IMR-90 (cell line): ENCODE measurements around the gene DTL. TPM values are rescaled to one million over a fixed set of nuclear protein-coding genes. Genes with fewer than 3 reads are reported as not detected.

Source experiments
- ATAC-seq: fragments of 200-7000 bp; cut with Tn5 transposase; 2 replicates; pipeline ENCODE4 v1.9.1; 2020; ENCODE audit warnings: low read depth, mild to moderate bottlenecking, moderate library complexity
- BruUV-seq: library from RNA; stranded (reverse); fragments of 400-500 nt; replicated peaks from 2 replicates; lab custom pipeline; 2021; lab: Mats Ljungman, UMichigan
- CTCF ChIA-PET: fragments of 300-600 bp; formaldehyde crosslinking; extraction: SDS; loops from one replicate; lab custom pipeline; 2021; ENCODE audit warnings: antibody characterized with exemption; lab: Yijun Ruan, JAX
- POLR2A ChIA-PET: fragments of 300-600 bp; sonication (Branson Sonifier 250); formaldehyde crosslinking; loops from one replicate; lab custom pipeline; 2022; ENCODE audit warnings: antibody characterized with exemption; ENCODE audit not compliant: unreplicated experiment; lab: Charles Lee
- DNase-seq: peaks from one replicate; pipeline ENCODE4 v3.0.0; 2013
- H2AFZ ChIP-seq: replicated peaks from 2 replicates; pipeline ENCODE3; 2013; ENCODE audit warnings: low read length, mild to moderate bottlenecking; ENCODE audit not compliant: poor library complexity
- H2AK5ac ChIP-seq: 2 replicates; pipeline ENCODE4 v1.6.1; 2013; ENCODE audit warnings: low read depth, low read length, inconsistent platforms
- H2AK9ac ChIP-seq: replicated peaks from 2 replicates; pipeline ENCODE3; 2013; ENCODE audit warnings: mild to moderate bottlenecking, low read depth, low read length, moderate library complexity; ENCODE audit not compliant: poor library complexity
- H2BK120ac ChIP-seq: 2 replicates; pipeline ENCODE4 v1.6.1; 2013; ENCODE audit warnings: low read depth, low read length, inconsistent platforms
- H2BK15ac ChIP-seq: 3 replicates; pipeline ENCODE4 v1.6.1; 2013; ENCODE audit warnings: low read depth, low read length, inconsistent platforms
- H2BK20ac ChIP-seq: 2 replicates; pipeline ENCODE4 v1.6.1; 2013; ENCODE audit warnings: low read depth, mild to moderate bottlenecking, inconsistent platforms, low read length, moderate library complexity
- H2BK5ac ChIP-seq: 2 replicates; pipeline ENCODE4 v1.6.1; 2013; ENCODE audit warnings: mild to moderate bottlenecking, low read depth, low read length, inconsistent platforms; ENCODE audit not compliant: poor library complexity, severe bottlenecking
- H3K14ac ChIP-seq: replicated peaks from 2 replicates; pipeline ENCODE4 v1.6.1; 2013; ENCODE audit warnings: low read depth, low read length, inconsistent platforms
- H3K18ac ChIP-seq: 2 replicates; pipeline ENCODE4 v1.6.1; 2013; ENCODE audit warnings: low read depth, low read length, control low read depth
- H3K23ac ChIP-seq: 2 replicates; pipeline ENCODE4 v1.6.1; 2013; ENCODE audit warnings: low read depth, low read length, inconsistent platforms
- H3K27ac ChIP-seq: 2 replicates; pipeline ENCODE4 v1.5.1; 2013; ENCODE audit warnings: mild to moderate bottlenecking, control low read depth, low read length; ENCODE audit not compliant: insufficient read depth
- H3K27me3 ChIP-seq: 2 replicates; pipeline ENCODE4 v1.6.1; 2013; ENCODE audit warnings: low read length; ENCODE audit not compliant: control insufficient read depth, insufficient read depth
- H3K36me3 ChIP-seq: 2 replicates; pipeline ENCODE4 v1.6.1; 2013; ENCODE audit warnings: low read length, mixed read lengths; ENCODE audit not compliant: control insufficient read depth, insufficient read depth
- H3K4ac ChIP-seq: 2 replicates; pipeline ENCODE4 v1.6.1; 2013; ENCODE audit warnings: low read depth, low read length, inconsistent platforms
- H3K4me1 ChIP-seq: 2 replicates; pipeline ENCODE4 v1.6.1; 2013; ENCODE audit warnings: low read length, mixed read lengths; ENCODE audit not compliant: control insufficient read depth, insufficient read depth
- H3K4me2 ChIP-seq: 2 replicates; pipeline ENCODE4 v1.6.1; 2013; ENCODE audit warnings: low read depth, mild to moderate bottlenecking, control low read depth, low read length, moderate library complexity
- H3K4me3 ChIP-seq: 2 replicates; pipeline ENCODE4 v1.5.1; 2013; ENCODE audit warnings: low read depth, mild to moderate bottlenecking, control low read depth, low read length, moderate library complexity; ENCODE audit not compliant: insufficient read depth
- H3K56ac ChIP-seq: 2 replicates; pipeline ENCODE4 v1.6.1; 2013; ENCODE audit warnings: low read length, inconsistent platforms; ENCODE audit not compliant: insufficient read depth; ENCODE audit errors: extremely low read depth
- H3K79me1 ChIP-seq, 2 experiments: 2 replicates each; pipeline ENCODE4 v1.6.1; 2013; ENCODE audit warnings: low read length in 2 of 2, inconsistent platforms in 1 of 2, low read depth in 1 of 2
- H3K9ac ChIP-seq: 2 replicates; pipeline ENCODE4 v1.6.1; 2013; ENCODE audit warnings: low read depth, low read length, control low read depth
- H3K9me1 ChIP-seq: 2 replicates; pipeline ENCODE4 v1.6.1; 2013; ENCODE audit warnings: low read length, inconsistent platforms; ENCODE audit not compliant: insufficient read depth
- H3K9me3 ChIP-seq: 2 replicates; pipeline ENCODE4 v1.6.1; 2013; ENCODE audit warnings: low read length; ENCODE audit not compliant: control insufficient read depth, insufficient read depth
- H4K20me1 ChIP-seq: 2 replicates; pipeline ENCODE4 v1.6.1; 2013; ENCODE audit warnings: low read length, inconsistent platforms; ENCODE audit not compliant: insufficient read depth
- H4K5ac ChIP-seq: 2 replicates; pipeline ENCODE4 v1.6.1; 2013; ENCODE audit warnings: mild to moderate bottlenecking, low read depth, low read length, control low read depth
- H4K8ac ChIP-seq, 2 experiments: 2 replicates each; pipeline ENCODE4 v1.6.1; 2013; ENCODE audit warnings: low read depth in 2 of 2, low read length in 2 of 2, control low read depth in 1 of 2, inconsistent platforms in 1 of 2
- H4K91ac ChIP-seq: 2 replicates; pipeline ENCODE4 v1.6.1; 2013; ENCODE audit warnings: low read depth, low read length, inconsistent platforms; ENCODE audit not compliant: insufficient read depth
- CEBPB ChIP-seq: IDR thresholded peaks from 2 replicates; pipeline ENCODE4 v1.6.1; 2012; ENCODE audit warnings: low read depth, low read length, improper control_type of control experiment
- CHD1 ChIP-seq: IDR thresholded peaks from 2 replicates; pipeline ENCODE4 v1.6.1; 2012; ENCODE audit warnings: low read depth, low read length, improper control_type of control experiment
- MAFK ChIP-seq: IDR thresholded peaks from 2 replicates; pipeline ENCODE4 v1.6.1; 2012; ENCODE audit warnings: low read depth, low read length, improper control_type of control experiment
- WGBS, 2 experiments: methylation state at CpG; one replicate each; pipeline versions ENCODE4 v1.1.5 to v1.1.7; 2013; ENCODE audit warnings: missing lambda C conversion rate in 2 of 2; ENCODE audit not compliant: insufficient read length in 1 of 2; ENCODE audit errors: extremely low coverage in 2 of 2; 5-methylcytosine and 5-hydroxymethylcytosine counted together
- dilution Hi-C: fragments of 300-500 bp; cut with HindIII; formaldehyde crosslinking; loops from one replicate; pipeline ENCODE4 v1.14.3; 2018; ENCODE audit warnings: low sequenced_read_pairs; ENCODE audit not compliant: unreplicated experiment
- in situ Hi-C: fragments of 300-500 bp; cut with MboI; formaldehyde crosslinking; loops from 3 replicates; pipeline ENCODE4 v1.14.3; 2019; ENCODE audit warnings: low sequenced_read_pairs, inconsistent platforms, mixed read lengths
- intact Hi-C: fragments of 100-400 bp; cut with micrococcal nuclease; formaldehyde crosslinking; loops from 2 replicates; pipeline ENCODE4 v1.10.0; 2022
- polyA plus RNA-seq, 3 experiments: library from polyadenylated mRNA; depleted of rRNA; stranded (reverse); fragments of >200 nt; gene quantifications; 2 replicates each; pipeline ENCODE4 v1.2.3, GENCODE V29; 2012; ENCODE audit warnings: low replicate concordance in 1 of 3
- total RNA-seq: library from RNA; depleted of rRNA; stranded (reverse); fragments of >200 nt; gene quantifications from 2 replicates; pipeline ENCODE4 v1.2.3, GENCODE V29; 2012

The DTL gene
- total and polyA plus RNA-seq, 2 of the 4 experiments (the other 2 are of a cell fraction), result 11.8 to 19.9 TPM

DNA sequence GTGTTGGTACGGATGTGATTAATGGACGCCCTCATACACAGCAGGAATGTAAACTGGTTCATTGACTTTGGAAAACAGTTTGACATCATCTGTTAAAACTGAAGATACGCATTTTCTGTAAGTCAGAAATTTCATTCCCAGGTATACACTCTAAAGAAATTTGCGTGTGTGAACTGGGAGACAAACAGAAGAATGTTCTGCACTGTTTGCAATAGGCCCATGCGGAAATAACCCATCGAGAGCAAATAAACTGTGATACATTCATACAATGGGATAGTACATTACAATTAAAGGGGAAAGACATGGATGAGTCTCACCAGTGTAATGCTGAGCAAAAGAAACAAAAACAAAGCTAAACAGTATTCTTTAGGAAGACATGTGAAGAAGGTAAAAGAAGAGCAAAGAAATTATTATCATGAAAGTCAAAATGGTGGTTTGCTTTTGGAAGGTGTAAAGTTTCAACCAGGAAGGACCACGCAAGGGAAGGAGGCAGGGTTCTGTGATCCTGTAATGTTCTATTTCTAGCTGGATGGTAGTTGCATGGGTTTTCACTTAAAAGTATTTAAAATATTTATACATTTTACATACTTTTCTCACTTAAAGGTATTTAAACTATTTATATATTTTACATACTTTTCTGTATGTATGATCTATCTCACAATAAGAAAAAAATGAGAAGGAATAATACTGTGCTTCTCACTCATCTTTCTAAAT, 30.5 kb upstream of the DTL start (continued):
- no peak for TF ChIP-seq CHD1

DNA sequence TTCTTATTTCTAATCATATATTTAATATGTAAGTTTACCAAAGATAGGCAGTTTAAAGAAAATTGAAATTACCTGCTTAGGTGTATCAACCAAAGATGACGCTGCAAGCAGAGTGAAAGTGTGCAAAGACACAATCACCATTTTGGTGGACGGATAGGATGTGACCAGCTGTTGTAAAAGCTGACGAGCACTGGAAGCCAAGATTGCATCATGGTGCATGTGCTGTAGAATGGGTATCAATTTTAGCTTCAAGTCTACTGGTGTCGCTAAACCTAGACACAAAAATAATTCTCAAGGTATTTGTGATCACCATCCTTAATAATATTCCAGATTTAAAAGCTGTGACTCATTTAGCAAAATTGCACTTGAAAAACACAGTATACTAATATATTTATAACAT, 28.4 kb upstream of the DTL start:
- Histone ChIP-seq H2AK5ac (no peak overlapping the region), H3K23ac (no peak overlapping the region), H3K9me3 (no peaks in the 10 kb centered on the region), H2AK9ac (no peak overlapping the region), H2BK5ac (no peak overlapping the region), H3K18ac (no peak overlapping the region), H3K27me3 (no peaks in the 10 kb centered on the region), H3K36me3 (peaks cover 3% of the 10 kb centered on the region; the same call in 1 of the 2 replicates), H4K91ac (no peak overlapping the region), H4K5ac (no peak overlapping the region), H2BK120ac (no peak overlapping the region), H3K4me1 (peaks cover 4% of the 10 kb centered on the region), H2AFZ (no peak overlapping the region), H3K27ac (no peak overlapping the region), H2BK15ac (no peak overlapping the region), H2BK20ac (no peak overlapping the region), H4K8ac (no peak overlapping the region), H4K20me1 (no peaks in the 10 kb centered on the region), H3K4me2 (no peak overlapping the region), H3K56ac (no peak overlapping the region), H3K79me1 (peaks cover 5 to 7% of the 10 kb centered on the region in 2 experiments; a peak in 2 of 4 replicates), H3K14ac (no peak overlapping the region), H3K9ac (no peak overlapping the region), H3K9me1 (peaks cover 3% of the 10 kb centered on the region; the same call in 1 of the 2 replicates), H3K4me3 (no peak overlapping the region), H3K4ac (no peak overlapping the region)
- in situ Hi-C loops, result no loop called here
- BruUV-seq, result no TSS peak
- ATAC-seq (no peak), DNase-seq (no peak)
- POLR2A ChIA-PET, result no interaction called here
- dilution Hi-C loops, result no loop called here
- no peak for TF ChIP-seq MAFK
- 0 out of 2 replicates have a peak, but pooled peaks have one; percentile 21 for TF ChIP-seq CEBPB
- intact Hi-C loops, result no loop called here
- CTCF ChIA-PET, result interaction anchor here (1.3 to 1.4 kb wide), 2 partner anchors 28 to 326 kb away, joined by 3 to 5 read pairs; partner anchors contain the start of genes DTL and INTS7
- WGBS, 2 experiments, result no CpG with 5 or more reads among the region's 4 CpGs
